ENCODE measurements around the gene CBLB. TPM values are rescaled to one million over a fixed set of nuclear protein-coding genes. Genes with fewer than 3 reads are reported as not detected.

The CBLB gene
- total and polyA plus RNA-seq, 2 of the 4 experiments (the other 2 are of a cell fraction) = 10.1 to 20.1 TPM

DNA sequence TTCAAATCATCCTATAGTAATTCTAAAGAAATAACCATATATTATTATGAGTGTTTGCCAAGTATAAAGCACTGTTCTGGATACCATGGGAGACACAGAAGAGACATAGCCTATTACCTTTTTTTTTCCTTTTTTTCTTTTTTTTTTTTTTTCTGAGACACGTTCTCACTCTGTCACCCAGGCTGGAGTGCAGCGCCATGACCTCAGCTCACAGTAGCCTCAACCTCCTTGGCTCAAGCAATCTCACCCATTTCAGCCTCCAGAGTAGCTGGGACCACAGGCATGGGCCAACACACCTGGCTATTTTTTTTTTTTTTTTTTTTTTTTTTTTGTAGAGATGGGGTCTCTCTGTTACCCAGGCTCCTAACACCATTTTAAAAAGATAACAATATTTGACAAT, 30.9 kb downstream of the CBLB start:
- TF ChIP-seq MAFK (IDR thresholded peaks at IDR 0.05; ENCODE audit: low read depth, low read length) (no peak), CHD1 (IDR thresholded peaks at IDR 0.05; ENCODE audit: low read depth, low read length) (no peak), RCOR1 (IDR thresholded peaks at IDR 0.05; ENCODE audit: insufficient replicate concordance, low read length) (no peak), MXI1 (IDR thresholded peaks at IDR 0.05; ENCODE audit: borderline replicate concordance, low read depth, low read length) (no peak), POLR2A (IDR thresholded peaks at IDR 0.05; ENCODE audit: low read depth, low read length) (no peak), FOS (IDR thresholded peaks at IDR 0.05; ENCODE audit: low read depth, low read length) (no peak), RFX5 (IDR thresholded peaks at IDR 0.05; ENCODE audit: low read depth, low read length) (no peak), NFE2L2 (IDR thresholded peaks at IDR 0.05; ENCODE audit: low read depth, low read length) (no peak), CEBPB (IDR thresholded peaks at IDR 0.05; ENCODE audit: low read depth, low read length) (no peak), MAZ (IDR thresholded peaks at IDR 0.05; ENCODE audit: borderline replicate concordance, low read depth, low read length) (no peak), RAD21 (IDR thresholded peaks at IDR 0.05; ENCODE audit: low read length) (no peak), SMC3 (IDR thresholded peaks at IDR 0.05; ENCODE audit: low read depth, low read length) (no peak), BHLHE40 (IDR thresholded peaks at IDR 0.05; ENCODE audit: low read depth, low read length) (no peak)
- TF ChIP-seq, protein P1, sequence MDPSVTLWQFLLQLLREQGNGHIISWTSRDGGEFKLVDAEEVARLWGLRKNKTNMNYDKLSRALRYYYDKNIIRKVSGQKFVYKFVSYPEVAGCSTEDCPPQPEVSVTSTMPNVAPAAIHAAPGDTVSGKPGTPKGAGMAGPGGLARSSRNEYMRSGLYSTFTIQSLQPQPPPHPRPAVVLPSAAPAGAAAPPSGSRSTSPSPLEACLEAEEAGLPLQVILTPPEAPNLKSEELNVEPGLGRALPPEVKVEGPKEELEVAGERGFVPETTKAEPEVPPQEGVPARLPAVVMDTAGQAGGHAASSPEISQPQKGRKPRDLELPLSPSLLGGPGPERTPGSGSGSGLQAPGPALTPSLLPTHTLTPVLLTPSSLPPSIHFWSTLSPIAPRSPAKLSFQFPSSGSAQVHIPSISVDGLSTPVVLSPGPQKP (IDR thresholded peaks at IDR 0.05; ENCODE audit: borderline replicate concordance, low read depth, low read length) = no peak
- TF ChIP-seq, protein P2, sequence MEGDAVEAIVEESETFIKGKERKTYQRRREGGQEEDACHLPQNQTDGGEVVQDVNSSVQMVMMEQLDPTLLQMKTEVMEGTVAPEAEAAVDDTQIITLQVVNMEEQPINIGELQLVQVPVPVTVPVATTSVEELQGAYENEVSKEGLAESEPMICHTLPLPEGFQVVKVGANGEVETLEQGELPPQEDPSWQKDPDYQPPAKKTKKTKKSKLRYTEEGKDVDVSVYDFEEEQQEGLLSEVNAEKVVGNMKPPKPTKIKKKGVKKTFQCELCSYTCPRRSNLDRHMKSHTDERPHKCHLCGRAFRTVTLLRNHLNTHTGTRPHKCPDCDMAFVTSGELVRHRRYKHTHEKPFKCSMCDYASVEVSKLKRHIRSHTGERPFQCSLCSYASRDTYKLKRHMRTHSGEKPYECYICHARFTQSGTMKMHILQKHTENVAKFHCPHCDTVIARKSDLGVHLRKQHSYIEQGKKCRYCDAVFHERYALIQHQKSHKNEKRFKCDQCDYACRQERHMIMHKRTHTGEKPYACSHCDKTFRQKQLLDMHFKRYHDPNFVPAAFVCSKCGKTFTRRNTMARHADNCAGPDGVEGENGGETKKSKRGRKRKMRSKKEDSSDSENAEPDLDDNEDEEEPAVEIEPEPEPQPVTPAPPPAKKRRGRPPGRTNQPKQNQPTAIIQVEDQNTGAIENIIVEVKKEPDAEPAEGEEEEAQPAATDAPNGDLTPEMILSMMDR (conservative IDR thresholded peaks at IDR 0.05; ENCODE audit: low read depth, low read length) = no peak
- TF ChIP-seq, protein P3, sequence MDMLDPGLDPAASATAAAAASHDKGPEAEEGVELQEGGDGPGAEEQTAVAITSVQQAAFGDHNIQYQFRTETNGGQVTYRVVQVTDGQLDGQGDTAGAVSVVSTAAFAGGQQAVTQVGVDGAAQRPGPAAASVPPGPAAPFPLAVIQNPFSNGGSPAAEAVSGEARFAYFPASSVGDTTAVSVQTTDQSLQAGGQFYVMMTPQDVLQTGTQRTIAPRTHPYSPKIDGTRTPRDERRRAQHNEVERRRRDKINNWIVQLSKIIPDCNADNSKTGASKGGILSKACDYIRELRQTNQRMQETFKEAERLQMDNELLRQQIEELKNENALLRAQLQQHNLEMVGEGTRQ (IDR thresholded peaks at IDR 0.05; ENCODE audit: low read depth, low read length) = no peak
- Histone ChIP-seq H2BK15ac (ENCODE audit: low read depth, low read length) (no peak overlapping the region), H3K4me1 (ENCODE audit: control insufficient read depth, insufficient read depth, low read length) (peaks cover 7% of the 10 kb centered on the region), H2BK5ac (ENCODE audit: low read depth, low read length, poor library complexity, severe bottlenecking) (no peak overlapping the region), H4K20me1 (ENCODE audit: insufficient read depth, low read length) (0 out of 2 replicates have a peak, but pooled peaks cover 3% of the 10 kb centered on the region), H3K23ac (ENCODE audit: low read depth, low read length) (no peak overlapping the region), H3K14ac (replicated peaks; ENCODE audit: low read depth, low read length) (no peak overlapping the region), H3K4ac (ENCODE audit: low read depth, low read length) (no peak overlapping the region), H4K5ac (ENCODE audit: low read depth, low read length) (no peak overlapping the region), H2BK120ac (ENCODE audit: low read depth, low read length) (no peak overlapping the region), H3K79me1 (ENCODE audit: low read depth in 1 of 2, low read length in 2 of 2) (peaks cover 2 to 10% of the 10 kb centered on the region in 2 experiments; a peak in 2 of 4 replicates), H3K27ac (ENCODE audit: insufficient read depth, low read length) (no peak overlapping the region), H3K56ac (ENCODE audit: extremely low read depth, insufficient read depth, low read length) (no peak overlapping the region), H4K8ac (ENCODE audit: low read depth in 2 of 2, low read length in 2 of 2) (no peak overlapping the region), H2AFZ (replicated peaks; ENCODE audit: low read length, poor library complexity) (no peak overlapping the region), H3K4me2 (ENCODE audit: low read depth, low read length) (no peak overlapping the region), H3K18ac (ENCODE audit: low read depth, low read length) (no peak overlapping the region), H2BK20ac (ENCODE audit: low read depth, low read length) (no peak overlapping the region), H3K9me3 (ENCODE audit: control insufficient read depth, insufficient read depth, low read length) (no peaks in the 10 kb centered on the region), H2AK9ac (replicated peaks; ENCODE audit: low read depth, low read length, poor library complexity) (no peak overlapping the region), H3K9ac (ENCODE audit: low read depth, low read length) (no peak overlapping the region), H4K91ac (ENCODE audit: insufficient read depth, low read depth, low read length) (no peak overlapping the region), H3K9me1 (ENCODE audit: insufficient read depth, low read length) (no peaks in the 10 kb centered on the region), H3K27me3 (ENCODE audit: control insufficient read depth, insufficient read depth, low read length) (no peaks in the 10 kb centered on the region), H3K4me3 (ENCODE audit: insufficient read depth, low read depth, low read length) (no peak overlapping the region), H3K36me3 (ENCODE audit: control insufficient read depth, insufficient read depth, low read length) (no peaks in the 10 kb centered on the region), H2AK5ac (ENCODE audit: low read depth, low read length) (peak overlapping the region; percentile 69; the same call in 1 of the 2 replicates)
- ChIA-PET POLR2A (ENCODE audit: unreplicated experiment) (no interaction called here), CTCF (interaction anchor here (0.6 kb wide), 1 partner anchor 568 kb away, joined by 3 read pairs; no protein-coding TSS in a partner anchor)
- dilution Hi-C loops (cut with HindIII; ENCODE audit: low sequenced_read_pairs, unreplicated experiment) = no loop called here
- intact Hi-C loops (cut with micrococcal nuclease) = loop anchor here (10.0 kb wide), 1 partner anchor 283 kb away; no protein-coding TSS in a partner anchor
- DNase-seq (no peak), ATAC-seq (ENCODE audit: low read depth) (no peak)
- WGBS, 2 experiments (ENCODE audit: extremely low coverage in 2 of 2, insufficient read length in 1 of 2) = no CpG with 5 or more reads among the region's 2 CpGs
- in situ Hi-C loops (cut with MboI; ENCODE audit: low sequenced_read_pairs) = no loop called here
- no TSS peak for BruUV-seq (replicated peaks)
